GM19438 (cell line): ENCODE data around the gene ASTN2.
A peak's percentile ranks its signal among the peaks of the same experiment; 100 is the strongest.

Experiments
- ATAC-seq: cut with Tn5 transposase; IDR thresholded peaks from one replicate; pipeline ENCODE4 v1.9.1; 2021; ENCODE audit warnings: low read depth; ENCODE audit not compliant: unreplicated experiment

The ASTN2 gene

DNA sequence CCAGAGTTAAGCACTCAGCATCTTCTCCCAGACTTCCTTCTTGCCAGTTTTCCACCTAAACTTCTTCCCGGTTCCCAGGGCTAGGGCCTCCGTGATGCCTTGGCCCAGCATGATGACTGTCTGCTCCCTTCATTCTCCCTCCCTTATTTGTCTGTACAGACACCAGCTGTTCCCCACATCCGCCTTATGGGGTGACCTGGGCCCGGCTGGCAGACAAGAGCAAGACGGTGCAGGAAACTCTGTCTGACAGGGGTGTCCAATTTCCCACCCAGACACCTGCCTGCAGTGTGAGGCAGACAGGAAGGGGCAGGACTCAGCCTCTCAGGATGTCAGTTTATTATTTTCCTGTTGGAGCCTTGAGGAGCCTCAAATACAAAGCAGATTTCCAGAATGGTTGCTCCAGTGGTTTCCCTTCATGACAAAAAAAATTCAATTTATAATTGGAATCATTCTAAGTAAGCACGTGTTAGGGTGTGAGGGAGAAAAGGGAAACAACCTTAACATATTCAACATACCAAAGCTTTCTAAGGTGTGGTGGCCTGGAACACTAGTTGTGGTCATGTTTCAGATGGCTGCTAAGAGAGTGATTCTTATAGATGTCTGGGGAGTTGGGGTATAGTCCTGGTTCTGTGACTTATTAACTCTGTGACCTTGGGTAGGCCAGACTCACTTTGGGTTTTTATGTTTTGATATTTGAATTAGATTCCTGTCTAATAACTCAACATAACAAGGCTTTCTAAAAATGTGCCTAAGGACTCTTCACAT, 1026.7 kb downstream of the ASTN2 start:
- ATAC-seq = peak; percentile 67

- no peak for ATAC-seq
These were observed 1030.9 kb downstream of the ASTN2 start for GRCh38 chr9:116383936-116384335.

GRCh38 chr9:116383133-116383532, 1031.7 kb downstream of the ASTN2 start:
- ATAC-seq = no peak

DNA sequence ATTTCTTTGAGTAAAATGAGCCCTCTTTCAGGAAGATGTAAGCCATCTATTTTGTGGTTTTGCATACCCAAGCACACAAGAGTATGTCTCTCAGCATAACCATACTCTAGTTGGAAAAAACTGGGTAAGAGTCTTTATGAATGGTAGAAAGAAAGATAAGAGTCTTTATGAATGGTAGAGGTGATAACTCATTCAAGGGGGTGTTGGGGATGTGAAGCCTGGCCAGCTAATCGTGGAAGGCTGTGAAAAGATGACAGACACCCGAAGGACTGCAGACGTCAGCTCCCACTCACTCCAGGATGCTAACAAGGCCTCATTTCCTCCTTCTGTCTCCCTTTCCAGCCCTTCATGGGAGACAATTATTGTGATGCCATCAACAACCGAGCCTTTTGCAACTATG, 1032.8 kb downstream of the ASTN2 start:
- no peak for ATAC-seq

DNA sequence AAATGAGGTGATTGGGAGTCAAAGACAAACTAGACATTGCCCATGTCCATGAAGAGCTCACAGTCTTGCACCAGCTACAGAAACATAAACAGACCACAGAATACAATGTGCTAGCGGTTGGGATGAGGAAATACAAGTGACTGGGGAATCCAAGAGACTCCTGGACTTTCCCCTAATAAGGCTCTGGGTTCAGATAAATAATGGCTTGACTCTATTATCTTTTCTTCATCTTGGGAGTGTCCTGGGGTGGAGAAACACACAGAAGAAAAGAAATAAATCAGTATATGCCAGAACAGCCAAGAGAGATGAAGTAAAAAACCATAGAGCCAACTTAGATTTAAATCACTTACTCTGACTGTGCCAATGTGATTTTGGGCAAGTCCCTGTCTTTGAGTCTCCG, 1033.5 kb downstream of the ASTN2 start:
- ATAC-seq = no peak

GRCh38 chr9:116380496-116380995, 1034.3 kb downstream of the ASTN2 start:
- ATAC-seq = no peak

DNA sequence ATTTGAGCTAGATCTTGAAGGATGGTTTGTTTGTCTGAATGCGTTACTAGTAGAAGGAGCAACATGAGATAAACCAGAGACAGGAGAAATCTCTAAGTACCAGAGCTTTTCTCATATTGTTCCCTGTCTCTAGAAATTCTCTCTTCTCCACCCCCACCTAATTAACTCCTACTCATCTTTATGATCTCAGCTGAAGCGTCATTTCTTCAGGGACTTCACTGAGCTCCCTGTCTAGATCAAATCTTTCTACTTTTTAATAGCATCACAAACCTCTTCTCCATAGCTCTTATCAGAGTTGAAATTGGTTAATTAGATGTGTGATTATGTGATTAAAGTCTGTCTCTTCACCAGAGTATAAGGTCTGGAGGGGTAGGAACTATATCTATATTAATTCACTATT, 1035.0 kb downstream of the ASTN2 start:
- ATAC-seq = no peak

DNA sequence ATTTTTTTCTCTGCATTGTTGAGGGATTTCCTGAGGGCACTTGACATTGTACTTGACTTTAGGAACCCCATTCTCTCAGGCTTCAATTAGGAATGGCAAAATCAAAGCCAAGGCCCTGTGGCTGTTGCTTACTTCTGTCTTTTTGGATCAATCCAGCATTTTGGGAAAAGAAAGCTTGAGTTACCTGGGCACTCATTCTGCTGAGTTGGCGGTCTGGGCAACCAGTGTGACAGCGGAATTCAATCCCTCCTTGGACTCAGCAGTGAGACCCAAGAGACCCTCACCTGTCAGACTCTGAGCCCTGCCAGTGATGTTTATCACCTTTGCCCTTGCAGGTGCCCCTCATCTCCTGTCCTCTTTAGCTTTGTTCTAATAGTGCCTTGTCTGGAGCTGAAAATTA, 1036.0 kb downstream of the ASTN2 start:
- ATAC-seq = no peak

DNA sequence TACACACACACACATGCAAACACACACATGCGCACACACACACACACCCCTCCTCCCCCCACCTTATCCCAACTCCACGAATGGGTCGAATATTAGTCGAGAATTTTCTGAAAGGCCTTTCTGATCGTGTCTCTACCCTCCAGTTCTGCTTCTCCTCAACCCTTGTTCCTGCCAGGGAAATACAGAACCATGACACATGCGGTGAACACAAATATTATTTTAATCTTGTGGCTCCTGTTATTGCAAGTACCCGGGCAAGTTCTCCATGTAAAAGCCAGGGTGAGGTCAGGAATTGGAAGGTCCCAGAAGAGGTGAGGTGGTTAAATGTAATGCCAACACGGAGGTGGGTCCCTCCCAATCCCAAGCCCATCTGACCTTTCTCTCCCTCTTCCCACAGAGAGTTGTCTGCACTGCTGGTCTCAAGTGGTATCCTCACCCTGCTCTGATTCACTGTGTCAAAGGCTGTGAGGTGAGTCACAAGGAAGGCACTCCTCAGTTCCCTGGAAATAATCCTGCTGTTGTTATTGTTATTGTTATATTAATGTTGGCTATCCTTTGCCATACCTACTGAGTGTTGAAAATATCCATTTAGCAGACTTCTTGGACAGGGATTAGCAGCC, 1037.6 kb downstream of the ASTN2 start:
- ATAC-seq = no peak
